BLaER1 (cell line): ENCODE measurements around the gene TEDDM1.
A peak's percentile ranks its signal among the peaks of the same experiment; 100 is the strongest.

ENCODE experiments used
- H3K27ac ChIP-seq: shearing (Covaris generic); formaldehyde crosslinking; 2 replicates; pipeline ENCODE4 v1.8.1; 2022
- H3K27me3 ChIP-seq: shearing (Covaris generic); formaldehyde crosslinking; 2 replicates; pipeline ENCODE4 v1.8.1; 2022
- H3K36me3 ChIP-seq: shearing (Covaris generic); formaldehyde crosslinking; 2 replicates; pipeline ENCODE4 v1.8.1; 2022
- H3K4me1 ChIP-seq: shearing (Covaris generic); formaldehyde crosslinking; 2 replicates; pipeline ENCODE4 v1.8.1; 2022
- H3K4me2 ChIP-seq: shearing (Covaris generic); formaldehyde crosslinking; 2 replicates; pipeline ENCODE4 v1.8.1; 2022
- H3K4me3 ChIP-seq: shearing (Covaris generic); formaldehyde crosslinking; 2 replicates; pipeline ENCODE4 v1.8.1; 2022
- H3K9ac ChIP-seq: shearing (Covaris generic); formaldehyde crosslinking; 2 replicates; pipeline ENCODE4 v1.8.1; 2022
- H3K9me3 ChIP-seq: shearing (Covaris generic); formaldehyde crosslinking; 2 replicates; pipeline ENCODE4 v1.8.1; 2022
- H4K20me1 ChIP-seq: shearing (Covaris generic); formaldehyde crosslinking; 2 replicates; pipeline ENCODE4 v1.8.1; 2022
- Cebpa-rat ChIP-seq: shearing (Covaris generic); IDR thresholded peaks from 2 replicates; pipeline ENCODE4 v1.8.1; 2022

The TEDDM1 gene

GRCh38 chr1:182408435-182409075, 8.1 kb upstream of the TEDDM1 start:
- no peaks in the 10 kb centered on the region for H3K27me3 ChIP-seq

GRCh38 chr1:182407724-182408123, 7.3 kb upstream of the TEDDM1 start:
- peak overlapping the region; percentile 69 for H3K4me2 ChIP-seq
- TF ChIP-seq Cebpa-rat: no peak
- no peaks in the 10 kb centered on the region for H3K36me3 ChIP-seq
- peaks cover 28% of the 10 kb centered on the region for H3K4me1 ChIP-seq
- peaks cover 7% of the 10 kb centered on the region; the same call in 1 of the 2 replicates for H3K9me3 ChIP-seq
- peak overlapping the region; percentile 16; the same call in 1 of the 2 replicates for H3K9ac ChIP-seq
- no peaks in the 10 kb centered on the region for H4K20me1 ChIP-seq
- H3K4me3 ChIP-seq: no peak overlapping the region
- H3K27me3 ChIP-seq: no peaks in the 10 kb centered on the region
- H3K27ac ChIP-seq: no peak overlapping the region

More at GRCh38 chr1:182408435-182409075, 8.1 kb upstream of the TEDDM1 start:
- Histone ChIP-seq H4K20me1 (no peaks in the 10 kb centered on the region), H3K4me3 (no peak overlapping the region), H3K9ac (no peak overlapping the region), H3K36me3 (no peaks in the 10 kb centered on the region), H3K4me1 (peaks cover 28% of the 10 kb centered on the region), H3K9me3 (peaks cover 7% of the 10 kb centered on the region; the same call in 1 of the 2 replicates), H3K27ac (no peak overlapping the region; the same call in 1 of the 2 replicates), H3K4me2 (peak overlapping the region; percentile 69)
- no peak for TF ChIP-seq Cebpa-rat

- H3K4me2 ChIP-seq: no peak overlapping the region
- peaks cover 28% of the 10 kb centered on the region for H3K4me1 ChIP-seq
- H3K27ac ChIP-seq: no peak overlapping the region
- peaks cover 7% of the 10 kb centered on the region; the same call in 1 of the 2 replicates for H3K9me3 ChIP-seq
- H3K4me3 ChIP-seq: no peak overlapping the region
- H3K36me3 ChIP-seq: no peaks in the 10 kb centered on the region
- H3K9ac ChIP-seq: no peak overlapping the region
- H3K27me3 ChIP-seq: no peaks in the 10 kb centered on the region
- no peaks in the 10 kb centered on the region for H4K20me1 ChIP-seq
- no peak for TF ChIP-seq Cebpa-rat
These were observed 5.5 kb upstream of the TEDDM1 start for GRCh38 chr1:182406012-182406411.

GRCh38 chr1:182405578-182405977, 5.1 kb upstream of the TEDDM1 start:
- peaks cover 28% of the 10 kb centered on the region for H3K4me1 ChIP-seq
- H3K27ac ChIP-seq: no peak overlapping the region
- peaks cover 7% of the 10 kb centered on the region; the same call in 1 of the 2 replicates for H3K9me3 ChIP-seq
- no peaks in the 10 kb centered on the region for H3K27me3 ChIP-seq
- no peak overlapping the region for H3K4me3 ChIP-seq
- TF ChIP-seq Cebpa-rat: no peak
- no peak overlapping the region for H3K9ac ChIP-seq
- H4K20me1 ChIP-seq: no peaks in the 10 kb centered on the region
- H3K4me2 ChIP-seq: no peak overlapping the region
- no peaks in the 10 kb centered on the region for H3K36me3 ChIP-seq

- no peak overlapping the region for H3K4me3 ChIP-seq
- H3K36me3 ChIP-seq: no peaks in the 10 kb centered on the region
- H4K20me1 ChIP-seq: no peaks in the 10 kb centered on the region
- H3K9me3 ChIP-seq: peaks cover 7% of the 10 kb centered on the region; the same call in 1 of the 2 replicates
- H3K27me3 ChIP-seq: no peaks in the 10 kb centered on the region
- no peak overlapping the region for H3K9ac ChIP-seq
- peaks cover 28% of the 10 kb centered on the region for H3K4me1 ChIP-seq
- H3K4me2 ChIP-seq: no peak overlapping the region
- no peak overlapping the region for H3K27ac ChIP-seq
- TF ChIP-seq Cebpa-rat: no peak
These were observed 4.3 kb upstream of the TEDDM1 start for GRCh38 chr1:182404781-182405180.

GRCh38 chr1:182397653-182398393, 2.6 kb downstream of the TEDDM1 start:
- Histone ChIP-seq H4K20me1 (no peaks in the 10 kb centered on the region), H3K4me1 (peaks cover 23% of the 10 kb centered on the region), H3K36me3 (no peaks in the 10 kb centered on the region), H3K4me3 (no peak overlapping the region), H3K27me3 (no peaks in the 10 kb centered on the region), H3K27ac (no peak overlapping the region), H3K4me2 (no peak overlapping the region), H3K9me3 (no peaks in the 10 kb centered on the region), H3K9ac (no peak overlapping the region)
- no peak for TF ChIP-seq Cebpa-rat

GRCh38 chr1:182395906-182396305, 4.6 kb downstream of the TEDDM1 start:
- Histone ChIP-seq H3K4me3 (no peak overlapping the region), H3K9ac (no peak overlapping the region), H3K27ac (no peak overlapping the region), H3K4me1 (peaks cover 30% of the 10 kb centered on the region), H3K27me3 (no peaks in the 10 kb centered on the region), H3K4me2 (no peak overlapping the region), H3K36me3 (no peaks in the 10 kb centered on the region), H3K9me3 (no peaks in the 10 kb centered on the region), H4K20me1 (peaks cover 5% of the 10 kb centered on the region; the same call in 1 of the 2 replicates)
- TF ChIP-seq Cebpa-rat: no peak

- H4K20me1 ChIP-seq: peaks cover 22% of the 10 kb centered on the region
- H3K36me3 ChIP-seq: no peaks in the 10 kb centered on the region
- no peaks in the 10 kb centered on the region for H3K9me3 ChIP-seq
- no peak overlapping the region for H3K4me2 ChIP-seq
- no peak overlapping the region for H3K4me3 ChIP-seq
- no peak for TF ChIP-seq Cebpa-rat
- H3K27ac ChIP-seq: no peak overlapping the region
- H3K4me1 ChIP-seq: peaks cover 32% of the 10 kb centered on the region
- no peak overlapping the region for H3K9ac ChIP-seq
- no peaks in the 10 kb centered on the region for H3K27me3 ChIP-seq
These were observed 6.3 kb downstream of the TEDDM1 start for GRCh38 chr1:182394055-182394775.

- Histone ChIP-seq H4K20me1 (peaks cover 41% of the 10 kb centered on the region), H3K9me3 (no peaks in the 10 kb centered on the region), H3K4me3 (peak overlapping the region; percentile 82), H3K36me3 (peaks cover 17% of the 10 kb centered on the region), H3K27me3 (no peaks in the 10 kb centered on the region), H3K4me1 (peaks cover 47% of the 10 kb centered on the region), H3K4me2 (peak overlapping the region; percentile 74), H3K27ac (peak overlapping the region; percentile 98), H3K9ac (peak overlapping the region; percentile 97)
- TF ChIP-seq Cebpa-rat: no peak
These were observed 8.1 kb downstream of the TEDDM1 start for GRCh38 chr1:182392050-182393028.
